ENCODE measurements around the gene PNMA6F.
"Not testable (repeated sequence)": the region's sequence is repeated elsewhere in the genome, so short reads cannot be mapped to it uniquely, and the experiment has no call there.

GRCh38 chrX:153279304-153279703 lies 42.3 kb downstream of the PNMA6F start:
- TF ChIP-seq CTCF (conservative IDR thresholded peaks at IDR 0.05; ENCODE audit: low read depth, low read length); EZH2 (IDR thresholded peaks at IDR 0.05; ENCODE audit: borderline replicate concordance, low read depth, low read length, poor library complexity, severe bottlenecking): not testable (repeated sequence)

Data from A673 (cell line).